Progenitor cell of endocrine pancreas (in vitro differentiated cells): Measurements from ENCODE around the gene CSNK2A2. TPM values are rescaled to one million over a fixed set of nuclear protein-coding genes. Genes with fewer than 3 reads are reported as not detected.

Experiments used
- DNase-seq: peaks from one replicate; pipeline ENCODE4 v3.0.0; 2021; ENCODE audit warnings: low spot score; ENCODE audit not compliant: unreplicated experiment
- H3K27ac Mint-ChIP-seq: 2 replicates; pipeline ENCODE4 v1.8.0; 2021; ENCODE audit warnings: mild to moderate bottlenecking, moderate library complexity, mixed read lengths
- H3K27me3 Mint-ChIP-seq: 2 replicates; pipeline ENCODE4 v1.8.0; 2021; ENCODE audit warnings: mixed read lengths
- H3K36me3 Mint-ChIP-seq: 2 replicates; pipeline ENCODE4 v1.8.0; 2022; ENCODE audit warnings: mixed read lengths; ENCODE audit not compliant: insufficient read depth
- H3K4me1 Mint-ChIP-seq: 2 replicates; pipeline ENCODE4 v1.8.0; 2021; ENCODE audit warnings: low read depth, mixed read lengths
- H3K4me3 Mint-ChIP-seq: 2 replicates; pipeline ENCODE4 v1.8.0; 2021; ENCODE audit warnings: low read depth, mild to moderate bottlenecking, moderate library complexity, mixed read lengths
- H3K9me3 Mint-ChIP-seq: 2 replicates; pipeline ENCODE4 v1.8.0; 2021; ENCODE audit warnings: low read depth, mixed read lengths
- CTCF ChIP-seq: fragments of 200-600 bp; sonication (generic); IDR thresholded peaks from one replicate; pipeline ENCODE4 v1.5.0; 2021; ENCODE audit warnings: antibody characterized with exemption, mild to moderate bottlenecking; ENCODE audit not compliant: unreplicated experiment
- total RNA-seq: library from RNA; stranded (reverse); gene quantifications from 2 replicates; pipeline ENCODE4 v1.2.1, GENCODE V29; 2021

The CSNK2A2 gene
- total RNA-seq, 1 donor from 2014 or later, result 99.9 TPM

GRCh38 chr16:58194790-58195189 lies 3.1 kb downstream of the CSNK2A2 start:
- Mint-ChIP-seq H3K27me3 (peaks cover 16% of the 10 kb centered on the region), H3K27ac (no peak overlapping the region), H3K4me3 (no peak overlapping the region), H3K4me1 (peaks cover 10% of the 10 kb centered on the region), H3K9me3 (no peaks in the 10 kb centered on the region), H3K36me3 (peaks cover 15% of the 10 kb centered on the region)
- DNase-seq, result no peak
- TF ChIP-seq CTCF, result no peak

- H3K9me3 Mint-ChIP-seq, result no peaks in the 10 kb centered on the region
- DNase-seq, result no peak
- no peaks in the 10 kb centered on the region for H3K27me3 Mint-ChIP-seq
- H3K36me3 Mint-ChIP-seq, result peaks cover 30% of the 10 kb centered on the region
- H3K27ac Mint-ChIP-seq, result peak overlapping the region; percentile 1
- no peak for TF ChIP-seq CTCF
- H3K4me1 Mint-ChIP-seq, result peaks cover 6% of the 10 kb centered on the region
- no peak overlapping the region for H3K4me3 Mint-ChIP-seq
Observed at GRCh38 chr16:58187665-58188421, 10.1 kb downstream of the CSNK2A2 start.

GRCh38 chr16:58187092-58187491 lies 10.8 kb downstream of the CSNK2A2 start:
- Mint-ChIP-seq H3K4me1 (peaks cover 6% of the 10 kb centered on the region), H3K4me3 (no peak overlapping the region), H3K27ac (peak overlapping the region; percentile 33), H3K9me3 (no peaks in the 10 kb centered on the region), H3K27me3 (no peaks in the 10 kb centered on the region), H3K36me3 (peaks cover 33% of the 10 kb centered on the region)
- no peak for DNase-seq
- no peak for TF ChIP-seq CTCF

DNA sequence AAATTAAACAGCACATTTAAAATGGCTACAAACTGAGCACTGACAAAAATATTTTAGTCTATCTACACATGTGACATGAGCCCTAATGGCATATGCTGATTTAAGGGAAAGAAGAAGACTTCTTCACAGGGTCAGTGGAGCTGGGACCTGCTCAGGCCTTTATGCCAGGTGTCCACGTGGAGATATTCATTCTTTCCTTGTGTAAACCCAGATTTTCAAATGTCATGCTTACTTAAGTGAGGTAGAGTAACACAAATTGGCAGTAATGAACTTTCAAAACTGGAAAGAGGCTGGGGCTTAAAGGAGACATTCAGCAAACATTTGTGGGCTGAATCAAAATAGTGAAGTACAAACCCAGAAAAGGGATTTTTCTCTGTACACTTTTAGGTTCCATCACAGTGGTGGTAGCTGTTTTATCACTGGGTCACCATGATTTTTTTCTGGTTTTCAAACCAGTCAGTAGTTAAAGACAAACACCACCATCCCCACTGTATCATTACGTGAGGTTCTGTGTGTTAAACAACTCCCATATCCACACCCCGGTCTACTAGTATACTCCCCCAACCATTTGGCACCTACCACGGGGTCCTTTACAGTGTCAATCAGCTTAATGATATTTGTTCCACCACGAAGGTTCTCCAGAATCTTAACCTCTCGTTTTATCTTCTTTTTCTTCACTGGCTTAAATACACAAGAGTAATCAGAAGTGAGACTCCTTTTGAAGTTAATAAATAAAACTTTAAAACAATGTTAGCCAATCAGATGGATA lies 11.5 kb downstream of the CSNK2A2 start:
- Mint-ChIP-seq H3K27ac (peak overlapping the region; percentile 33), H3K27me3 (no peaks in the 10 kb centered on the region), H3K9me3 (no peaks in the 10 kb centered on the region), H3K4me1 (peaks cover 6% of the 10 kb centered on the region), H3K4me3 (no peak overlapping the region), H3K36me3 (peaks cover 32% of the 10 kb centered on the region)
- DNase-seq, result no peak
- TF ChIP-seq CTCF, result no peak

GRCh38 chr16:58177353-58177710 lies 20.6 kb downstream of the CSNK2A2 start:
- no peak overlapping the region for H3K4me3 Mint-ChIP-seq
- DNase-seq, result no peak
- H3K36me3 Mint-ChIP-seq, result peaks cover 22% of the 10 kb centered on the region
- no peaks in the 10 kb centered on the region for H3K4me1 Mint-ChIP-seq
- no peak for TF ChIP-seq CTCF
- H3K27ac Mint-ChIP-seq, result no peak overlapping the region
- H3K27me3 Mint-ChIP-seq, result no peaks in the 10 kb centered on the region
- H3K9me3 Mint-ChIP-seq, result no peaks in the 10 kb centered on the region
